K562 (cell line): Measurements from ENCODE around the gene MDFIC. TPM values are rescaled to one million over a fixed set of nuclear protein-coding genes. Genes with fewer than 3 reads are reported as not detected.

ENCODE experiments used
- ATAC-seq: fragments of 200-7000 bp; cut with Tn5 transposase; 3 replicates; pipeline ENCODE4 v1.9.1; 2020; ENCODE audit warnings: moderate library complexity
- BruUV-seq: library from RNA; stranded (reverse); fragments of 400-500 nt; replicated peaks from 2 replicates; lab custom pipeline; 2021; lab: Mats Ljungman, UMichigan
- CTCF ChIA-PET: fragments of 300-600 bp; formaldehyde crosslinking; extraction: SDS; loops from one replicate; lab custom pipeline; 2021; ENCODE audit warnings: low intra/inter-chr PET ratio; lab: Yijun Ruan, JAX
- POLR2A ChIA-PET: fragments of 300-600, 350-650 bp; sonication (Branson Sonifier 250); formaldehyde crosslinking; extraction: SDS; loops from one replicate; lab custom pipeline; 2021; ENCODE audit warnings: antibody characterized with exemption, inconsistent platforms; lab: Yijun Ruan, JAX
- DNase-seq, 4 experiments: peaks; one replicate each; pipeline versions ENCODE4 v3.0.0 to v3.0.0-alpha.2; 2011 to 2018; ENCODE audit warnings: low spot score in 3 of 4, mixed read lengths in 3 of 4; ENCODE audit errors: extremely low read depth in 1 of 4
- FAIRE-seq: peaks from 2 replicates; lab custom pipeline; 2011; peaks lifted over from hg19 to GRCh38; lab: Jason Lieb, UNC
- H2AFZ ChIP-seq: 2 replicates; pipeline ENCODE4 v1.6.0; 2011; ENCODE audit warnings: low read depth, low read length, control low read depth, inconsistent platforms
- H3K27ac ChIP-seq: fragments of 200-600 bp; 3 replicates; pipeline ENCODE4 v1.8.0; 2011; ENCODE audit warnings: low read depth, mild to moderate bottlenecking, control low read depth, inconsistent platforms, low read length, moderate library complexity, mixed read lengths; ENCODE audit errors: extremely low read depth
- H3K27me3 ChIP-seq, 2 experiments: fragments of 300-600 bp in 1 of 2; 2 replicates in 1 of 2; 3 replicates in 1 of 2; pipeline versions ENCODE4 v1.6.0 to v1.8.0; 2011; ENCODE audit warnings: inconsistent platforms in 2 of 2, low read length in 2 of 2, mild to moderate bottlenecking in 1 of 2, mixed read lengths in 1 of 2, moderate library complexity in 1 of 2; ENCODE audit not compliant: control insufficient read depth in 2 of 2, insufficient read depth in 2 of 2
- H3K36me3 ChIP-seq: fragments of 300-600 bp; 3 replicates; pipeline ENCODE4 v1.8.0; 2011; ENCODE audit warnings: mild to moderate bottlenecking, low read length, inconsistent platforms; ENCODE audit not compliant: control insufficient read depth, insufficient read depth
- H3K4me1 ChIP-seq, 2 experiments: fragments of 200-600 bp in 1 of 2; replicated peaks in 1 of 2; 2 replicates in 1 of 2; 3 replicates in 1 of 2; pipeline versions ENCODE4 v1.5.1 to v1.8.0; 2011; ENCODE audit warnings: inconsistent platforms in 2 of 2, low read length in 2 of 2, mild to moderate bottlenecking in 1 of 2, mixed read lengths in 1 of 2, moderate library complexity in 1 of 2; ENCODE audit not compliant: control insufficient read depth in 2 of 2, insufficient read depth in 2 of 2
- H3K4me2 ChIP-seq: 2 replicates; pipeline ENCODE4 v1.6.1; 2011; ENCODE audit warnings: low read length, control low read depth, inconsistent platforms, mixed read lengths; ENCODE audit not compliant: insufficient read depth
- H3K4me3 ChIP-seq: fragments of 200-600 bp; sonication (generic), shearing (Covaris generic); 2 replicates; pipeline ENCODE4 v1.5.1; 2016; ENCODE audit warnings: control low read depth, inconsistent platforms
- H3K79me2 ChIP-seq: fragments of 200-600 bp; 3 replicates; pipeline ENCODE4 v1.8.0; 2011; ENCODE audit warnings: low read length, inconsistent platforms; ENCODE audit not compliant: control insufficient read depth, insufficient read depth
- H3K9ac ChIP-seq, 2 experiments: 2 replicates each; pipeline versions ENCODE4 v1.6.0 to v1.6.1; 2011; ENCODE audit warnings: low read depth in 2 of 2, low read length in 2 of 2, control low read depth in 1 of 2, inconsistent platforms in 1 of 2, mild to moderate bottlenecking in 1 of 2, mixed read lengths in 1 of 2; ENCODE audit not compliant: insufficient read depth in 1 of 2
- H3K9me1 ChIP-seq: one replicate; pipeline ENCODE4 v1.6.0; 2011; ENCODE audit warnings: inconsistent platforms, mild to moderate bottlenecking, low read length, moderate library complexity; ENCODE audit not compliant: control insufficient read depth, insufficient read depth
- H3K9me3 ChIP-seq: replicated peaks from 2 replicates; pipeline ENCODE4 v1.5.1; 2011; ENCODE audit warnings: low read depth, low read length, inconsistent platforms; ENCODE audit not compliant: control insufficient read depth, insufficient read depth
- H4K20me1 ChIP-seq: replicated peaks from 2 replicates; pipeline ENCODE4 v1.6.1; 2011; ENCODE audit warnings: low read length, inconsistent platforms, mixed read lengths; ENCODE audit not compliant: control insufficient read depth, insufficient read depth
- CBX3 ChIP-seq, 2 experiments: IDR thresholded peaks; 1 replicate in 1 of 2; 2 replicates in 1 of 2; pipeline ENCODE4 v1.6.1; 2012; ENCODE audit warnings: inconsistent platforms in 2 of 2, low read length in 2 of 2, borderline replicate concordance in 1 of 2, control low read depth in 1 of 2
- CHCHD3 ChIP-seq: fragments of 250-450 bp; sonication (Bioruptor Pico); IDR thresholded peaks from 2 replicates; pipeline ENCODE4 v2.1.2; 2022; ENCODE audit warnings: mild to moderate bottlenecking
- FOXK1 ChIP-seq: sonication (generic); formaldehyde crosslinking; IDR thresholded peaks from 2 replicates; pipeline ENCODE4 v1.8.0; 2022; ENCODE audit warnings: missing genetic modification reagents, mild to moderate bottlenecking, borderline replicate concordance
- FOXM1 ChIP-seq, 2 experiments: fragments of 450-650 bp in 1 of 2; sonication (generic) in 1 of 2; formaldehyde crosslinking in 1 of 2; IDR thresholded peaks; 2 replicates each; pipeline versions ENCODE4 v1.6.1 to v1.9.0; 2017 to 2022; ENCODE audit warnings: low read depth in 2 of 2, mild to moderate bottlenecking in 2 of 2, missing genetic modification reagents in 1 of 2, moderate library complexity in 1 of 2
- HNRNPH1 ChIP-seq: fragments of 200-400 bp; formaldehyde crosslinking; optimal IDR thresholded peaks from 2 replicates; pipeline ENCODE3; 2017; ENCODE audit warnings: low read depth, mild to moderate bottlenecking, low read length, moderate library complexity
- HNRNPL ChIP-seq: fragments of 200-400 bp; formaldehyde crosslinking; IDR thresholded peaks from 2 replicates; pipeline ENCODE4 v1.6.1; 2017; ENCODE audit warnings: low read depth, mild to moderate bottlenecking, low read length
- MIER1 ChIP-seq: fragments of 450-650 bp; IDR thresholded peaks from 2 replicates; pipeline ENCODE4 v1.6.1; 2016; ENCODE audit warnings: antibody characterized with exemption, mild to moderate bottlenecking, low read depth
- NR2C2 ChIP-seq, 2 experiments: fragments of 200-800 bp in 1 of 2; sonication (Bioruptor generic) in 1 of 2; sonication (generic) in 1 of 2; formaldehyde crosslinking in 1 of 2; IDR thresholded peaks; 2 replicates each; pipeline versions ENCODE4 v1.6.1 to v1.8.0; 2016 to 2022; ENCODE audit warnings: mild to moderate bottlenecking in 1 of 2, missing compliant biosample characterization in 1 of 2, missing genetic modification characterization in 1 of 2, missing genetic modification reagents in 1 of 2
- POLR2G ChIP-seq: fragments of 200-400 bp; formaldehyde crosslinking; IDR thresholded peaks from 2 replicates; pipeline ENCODE4 v1.6.1; 2017; ENCODE audit warnings: low read depth, mild to moderate bottlenecking, antibody characterized with exemption, low read length, moderate library complexity
- PRMT5 ChIP-seq: sonication (generic); formaldehyde crosslinking; IDR thresholded peaks from 2 replicates; pipeline ENCODE4 v1.5.0; 2020; ENCODE audit warnings: missing genetic modification reagents
- SRSF7 ChIP-seq: fragments of 200-400 bp; formaldehyde crosslinking; optimal IDR thresholded peaks from 2 replicates; pipeline ENCODE3; 2017; ENCODE audit warnings: mild to moderate bottlenecking, low read depth, low read length
- TAF9B ChIP-seq: fragments of 450-650 bp; IDR thresholded peaks from 2 replicates; pipeline ENCODE4 v1.6.1; 2018; ENCODE audit warnings: mild to moderate bottlenecking; ENCODE audit not compliant: partially characterized antibody
- WHSC1 ChIP-seq: IDR thresholded peaks from one replicate; pipeline ENCODE4 v1.6.1; 2012; ENCODE audit warnings: low read length, control low read depth, inconsistent platforms
- ZBTB33 ChIP-seq: sonication (generic); formaldehyde crosslinking; IDR thresholded peaks from 2 replicates; pipeline ENCODE4 v1.8.1; 2023; ENCODE audit warnings: mild to moderate bottlenecking, missing genetic modification reagents
- ZC3H11A ChIP-seq: IDR thresholded peaks from 2 replicates; pipeline ENCODE4 v1.6.1; 2012; ENCODE audit warnings: low read depth, low read length, improper control_type of control experiment
- ZKSCAN8 ChIP-seq: fragments of 200-800 bp; sonication (Bioruptor generic); IDR thresholded peaks from 2 replicates; pipeline ENCODE4 v1.6.1; 2016; ENCODE audit warnings: missing genetic modification characterization, missing compliant biosample characterization
- ZNF282 ChIP-seq: sonication (generic); formaldehyde crosslinking; IDR thresholded peaks from 2 replicates; pipeline ENCODE4 v1.8.1; 2023; ENCODE audit warnings: missing genetic modification reagents
- ZNF3 ChIP-seq: fragments of 250-450 bp; sonication (Bioruptor Pico); IDR thresholded peaks from 2 replicates; pipeline ENCODE4 v1.5.0; 2021; ENCODE audit warnings: mild to moderate bottlenecking, moderate library complexity
- WGBS: fragments of 100-300 bp; shearing (Covaris generic); methylation state at CpG from one replicate; pipeline ENCODE4 v1.1.6; 2016; ENCODE audit warnings: low coverage, mixed read lengths; ENCODE audit not compliant: insufficient coverage; ENCODE audit errors: missing lambda C conversion rate; 5-methylcytosine and 5-hydroxymethylcytosine counted together
- in situ Hi-C: fragments of 300-500 bp; cut with MboI; formaldehyde crosslinking; loops from 4 replicates; pipeline ENCODE4 v1.15.0; 2018; ENCODE audit warnings: inconsistent platforms, mixed read lengths
- intact Hi-C: fragments of 100-400 bp; cut with micrococcal nuclease; formaldehyde crosslinking; loops from 2 replicates; pipeline ENCODE4 v1.14.2; 2022
- polyA plus RNA-seq, 8 experiments: library from polyadenylated mRNA; depleted of rRNA in 4 of 8; stranded (reverse) in 5 of 8; unstranded in 3 of 8; fragments of >200 nt; fragmentation: Nextera tagmentation in 2 of 8; fragmentation: Illumina TruSeq in 1 of 8; extraction: Ambion mirVana in 2 of 8; extraction: Trizol in 1 of 8; gene quantifications; 2 replicates each; pipeline versions ENCODE4 v1.2.1 to v1.2.3, GENCODE V29; 2011 to 2014; ENCODE audit warnings: inconsistent platforms in 1 of 8, missing spikeins in 1 of 8
- total RNA-seq, 7 experiments: library from RNA; depleted of rRNA in 6 of 7; stranded (reverse); fragments of >200 nt in 6 of 7; fragmentation: Illumina TruSeq in 2 of 7; extraction: Trizol in 2 of 7; gene quantifications; 2 replicates each; pipeline versions ENCODE4 v1.2.1 to v1.2.3, GENCODE V29; 2011 to 2021; ENCODE audit warnings: low replicate concordance in 1 of 7

MDFIC gene
- total and polyA plus RNA-seq, 9 of the 15 experiments (the other 6 are each of a cell fraction or from before 2014, with no cell fraction given), result 0.13 to 0.24 TPM; not detected in 7

- intact Hi-C loops (no loop called here), in situ Hi-C loops (no loop called here)
- whole genome bisulfite sequencing, result 2% methylated on average over 7 of the region's 7 CpGs
- H3K27ac ChIP-seq, result no peak overlapping the region
- no peaks in the 10 kb centered on the region for H3K36me3 ChIP-seq
- FAIRE-seq, result no peak
- no peaks in the 10 kb centered on the region for H4K20me1 ChIP-seq
- POLR2A ChIA-PET, result no interaction called here
- no peaks in the 10 kb centered on the region for H3K9me1 ChIP-seq
- no peak for TF ChIP-seq WHSC1
- no peak for TF ChIP-seq FOXM1 (IDR thresholded peaks at IDR 0.05; ENCODE audit: low read depth)
- no peak for TF ChIP-seq FOXM1 (CRISPR knock-in tag; IDR thresholded peaks at IDR 0.05; ENCODE audit: low read depth)
- TF ChIP-seq CHCHD3 (CRISPR knock-in tag), result no peak
- no peak for TF ChIP-seq PRMT5 (CRISPR knock-in tag)
- TF ChIP-seq ZKSCAN8, result no peak
- no peak for TF ChIP-seq TAF9B
- no peak for TF ChIP-seq HNRNPL
- TF ChIP-seq ZNF3 (CRISPR knock-in tag), result no peak
- TF ChIP-seq POLR2G, result no peak
- no peak for TF ChIP-seq NR2C2 (CRISPR knock-in tag; IDR thresholded peaks at IDR 0.05)
- no peak for TF ChIP-seq NR2C2 (tag; IDR thresholded peaks at IDR 0.05)
- no peak for TF ChIP-seq HNRNPH1
- TF ChIP-seq CBX3 (IDR thresholded peaks at IDR 0.05; ENCODE audit: borderline replicate concordance in 1 of 2, low read length in 2 of 2), result no peak
- no peak for TF ChIP-seq ZNF282 (CRISPR knock-in tag)
- no peak for TF ChIP-seq FOXK1 (CRISPR knock-in tag)
- TF ChIP-seq SRSF7, result no peak
- no peak for TF ChIP-seq MIER1
- no peak for TF ChIP-seq ZBTB33 (CRISPR knock-in tag)
- TF ChIP-seq ZC3H11A, result no peak
- DNase-seq, result no peak
- no TSS peak for BruUV-seq
- H3K9ac ChIP-seq, result no peak overlapping the region
- H3K4me1 ChIP-seq, result no peaks in the 10 kb centered on the region
- no peak overlapping the region for H2AFZ ChIP-seq
- H3K27me3 ChIP-seq, result no peaks in the 10 kb centered on the region
- CTCF ChIA-PET, result no interaction called here
- no peak for ATAC-seq
- H3K79me2 ChIP-seq, result no peaks in the 10 kb centered on the region
- no peak overlapping the region for H3K4me3 ChIP-seq
- H3K9me3 ChIP-seq, result no peaks in the 10 kb centered on the region
- H3K4me2 ChIP-seq, result no peak overlapping the region
Observed at GRCh38 chr7:115007751-115008150, 85.9 kb downstream of the MDFIC start.
